Measurements from ENCODE around the gene TSHR.

DNA sequence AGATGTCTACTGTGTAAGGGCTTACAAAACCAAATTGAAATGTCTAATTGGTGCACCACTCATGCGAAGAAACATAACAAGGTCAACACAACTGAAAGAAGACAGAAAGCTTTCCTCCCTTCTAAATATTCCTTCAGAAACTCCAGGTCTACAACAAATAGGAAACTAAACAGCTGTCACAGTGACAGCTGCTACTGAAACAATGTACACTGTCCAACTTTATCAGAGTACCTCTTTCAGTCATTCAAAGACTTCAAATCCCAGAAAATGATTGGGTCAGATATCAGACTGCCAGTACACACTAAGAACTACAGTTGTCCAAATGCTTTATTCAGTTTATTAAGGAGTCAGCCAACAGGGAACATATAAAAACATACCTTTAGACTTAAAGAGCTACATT lies 49.1 kb upstream of the TSHR start:
- no peak for TF ChIP-seq CTCF (IDR thresholded peaks at IDR 0.05)
- no peak for TF ChIP-seq POLR2A (IDR thresholded peaks at IDR 0.05)
- TF ChIP-seq POLR2AphosphoS5 (IDR thresholded peaks at IDR 0.05), result no peak
